Right atrium auricular region (tissue), 2 donors: Measurements from ENCODE around the gene ADSS1. TPM values are rescaled to one million over a fixed set of nuclear protein-coding genes. Genes with fewer than 3 reads are reported as not detected.
A peak's percentile ranks its signal among the peaks of the same experiment; 100 is the strongest.

Source experiments
- DNase-seq: peaks from one replicate; pipeline ENCODE4 v3.0.0-alpha.2; 2019; ENCODE audit warnings: low spot score
- H3K27ac ChIP-seq, 2 donors: fragments of 200-600 bp; sonication (generic); 1 replicate in 1 of 2; 2 replicates in 1 of 2; pipeline ENCODE4 v1.5.1; 2016 to 2019
- H3K27me3 ChIP-seq, 2 donors: fragments of 200-600 bp; sonication (generic); one replicate each; pipeline versions ENCODE4 v1.5.1 to v1.6.0; 2017 to 2019
- H3K36me3 ChIP-seq: fragments of 200-600 bp; sonication (generic); one replicate; pipeline ENCODE4 v1.5.1; 2016
- H3K4me1 ChIP-seq, 2 donors: fragments of 200-600 bp; sonication (generic); one replicate each; pipeline versions ENCODE4 v1.5.1 to v1.6.0; 2017 to 2019
- H3K4me3 ChIP-seq, 2 donors: fragments of 200-600 bp; sonication (generic); 1 replicate in 1 of 2; 2 replicates in 1 of 2; pipeline ENCODE4 v1.5.1; 2017 to 2019; ENCODE audit warnings: mild to moderate bottlenecking in 1 of 2, moderate library complexity in 1 of 2
- H3K9me3 ChIP-seq, 2 donors: fragments of 200-600 bp; sonication (generic); one replicate each; pipeline ENCODE4 v1.5.1; 2019
- CTCF ChIP-seq, 2 donors: fragments of 200-600 bp; sonication (generic); IDR thresholded peaks; one replicate each; pipeline ENCODE4 v1.5.1; 2019; ENCODE audit warnings: antibody characterized with exemption in 2 of 2
- total RNA-seq, 2 donors: library from RNA; depleted of rRNA; stranded (reverse); fragments of >200 nt; gene quantifications; one replicate each; pipeline ENCODE4 v1.1.0, GENCODE V29; 2016

Gene ADSS1
- total RNA-seq, 2 donors from 2014 or later, result 113 to 158 TPM

- no peaks in the 10 kb centered on the region for H3K36me3 ChIP-seq
- no peak for TF ChIP-seq CTCF (IDR thresholded peaks at IDR 0.05)
- peaks cover 0 to 94% of the 10 kb centered on the region in 2 donors for H3K4me1 ChIP-seq
- no peak overlapping the region for H3K4me3 ChIP-seq
- no peaks in the 10 kb centered on the region for H3K9me3 ChIP-seq
- H3K27me3 ChIP-seq, result no peaks in the 10 kb centered on the region
- DNase-seq, result no peak
- H3K27ac ChIP-seq, result peak overlapping the region in 1 of 2 donors; percentile 61
These were observed 30.3 kb upstream of the ADSS1 start for GRCh38 chr14:104693482-104694431.

DNA sequence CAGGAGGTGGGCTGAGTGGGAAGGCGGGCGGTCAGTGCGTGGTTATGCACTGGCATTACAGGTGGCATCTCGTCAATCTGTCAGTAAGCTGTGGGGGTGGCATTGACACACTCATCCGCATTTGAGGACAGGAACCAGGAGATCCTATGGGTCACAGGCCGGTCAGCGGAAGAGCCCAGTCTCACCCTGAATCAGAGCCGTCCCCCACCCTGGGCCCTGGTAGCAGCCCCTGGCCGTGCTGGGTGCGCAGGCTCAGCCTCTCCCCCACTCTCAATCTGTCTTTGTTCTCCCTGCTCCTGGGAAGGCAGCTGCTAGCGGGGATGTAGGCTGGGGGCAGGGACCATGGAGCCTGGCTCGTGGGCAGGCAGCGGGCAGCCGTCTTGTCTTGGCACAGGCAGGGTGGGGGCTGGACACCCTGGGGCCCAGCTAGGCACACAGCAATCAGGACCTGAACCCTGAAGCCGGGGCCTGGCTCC lies 29.5 kb upstream of the ADSS1 start:
- no peak overlapping the region for H3K4me3 ChIP-seq
- no peaks in the 10 kb centered on the region for H3K36me3 ChIP-seq
- no peaks in the 10 kb centered on the region for H3K27me3 ChIP-seq
- TF ChIP-seq CTCF (IDR thresholded peaks at IDR 0.05), result no peak
- H3K9me3 ChIP-seq, result no peaks in the 10 kb centered on the region
- DNase-seq, result no peak
- peak overlapping the region; percentile 50 to 61 for H3K27ac ChIP-seq
- peaks cover 0 to 96% of the 10 kb centered on the region in 2 donors for H3K4me1 ChIP-seq

DNA sequence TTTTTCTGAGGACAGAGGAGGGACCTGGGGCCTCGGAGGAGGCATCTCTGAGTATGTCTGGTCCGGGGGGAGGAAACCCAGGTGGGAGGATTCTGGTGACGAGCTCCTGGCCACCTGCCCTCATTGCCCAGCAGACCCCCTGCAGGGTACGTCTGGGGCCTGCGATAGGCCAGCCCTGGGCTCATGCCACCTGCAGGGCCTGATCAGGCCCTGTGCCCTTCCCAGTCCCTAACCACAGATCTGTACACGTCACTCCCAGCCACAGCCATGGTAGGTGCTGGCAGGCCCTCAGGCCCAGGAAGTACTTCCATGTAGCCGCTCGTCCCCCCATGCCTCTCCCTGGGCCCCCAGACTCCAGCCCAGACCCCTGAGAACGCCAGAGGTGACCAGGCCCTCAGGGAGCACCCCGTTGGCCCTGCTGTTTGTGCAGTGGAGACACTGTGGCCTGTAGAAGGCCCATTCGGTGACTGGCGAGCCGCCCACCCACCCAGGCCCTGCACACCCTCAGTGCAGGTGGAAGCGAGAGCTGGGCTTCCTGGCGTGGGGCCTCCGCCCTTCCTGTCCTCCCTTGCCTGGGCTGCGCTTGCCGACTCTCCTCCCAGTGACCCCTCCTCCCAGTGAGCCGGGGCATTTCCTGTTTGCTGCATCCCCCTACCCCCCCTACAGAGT lies 28.9 kb upstream of the ADSS1 start:
- peak overlapping the region; percentile 50 to 61 for H3K27ac ChIP-seq
- no peak for DNase-seq
- H3K36me3 ChIP-seq, result no peaks in the 10 kb centered on the region
- no peaks in the 10 kb centered on the region for H3K9me3 ChIP-seq
- peaks cover 0 to 100% of the 10 kb centered on the region in 2 donors for H3K4me1 ChIP-seq
- H3K27me3 ChIP-seq, result no peaks in the 10 kb centered on the region
- no peak for TF ChIP-seq CTCF (IDR thresholded peaks at IDR 0.05)
- H3K4me3 ChIP-seq, result no peak overlapping the region

- Histone ChIP-seq H3K4me3 (no peak overlapping the region), H3K4me1 (peaks cover 0 to 100% of the 10 kb centered on the region in 2 donors)
These were observed 28.4 kb upstream of the ADSS1 start for GRCh38 chr14:104695660-104696000.

More at GRCh38 chr14:104695660-104696000, 28.4 kb upstream of the ADSS1 start:
- Histone ChIP-seq H3K27me3 (no peaks in the 10 kb centered on the region), H3K27ac (peak overlapping the region; percentile 50 to 61), H3K9me3 (no peaks in the 10 kb centered on the region), H3K36me3 (no peaks in the 10 kb centered on the region)
- DNase-seq, result no peak
- peak in 1 of 2 donors; percentile 46 for TF ChIP-seq CTCF (IDR thresholded peaks at IDR 0.05)
